IPS DF 19.7 (cell line): Measurements from ENCODE around the gene GPATCH2L.

Experiments used
- DNase-seq: peaks from one replicate; pipeline ENCODE4 v3.0.0-alpha.2; 2013; ENCODE audit warnings: low read depth, low spot score

GPATCH2L gene

DNA sequence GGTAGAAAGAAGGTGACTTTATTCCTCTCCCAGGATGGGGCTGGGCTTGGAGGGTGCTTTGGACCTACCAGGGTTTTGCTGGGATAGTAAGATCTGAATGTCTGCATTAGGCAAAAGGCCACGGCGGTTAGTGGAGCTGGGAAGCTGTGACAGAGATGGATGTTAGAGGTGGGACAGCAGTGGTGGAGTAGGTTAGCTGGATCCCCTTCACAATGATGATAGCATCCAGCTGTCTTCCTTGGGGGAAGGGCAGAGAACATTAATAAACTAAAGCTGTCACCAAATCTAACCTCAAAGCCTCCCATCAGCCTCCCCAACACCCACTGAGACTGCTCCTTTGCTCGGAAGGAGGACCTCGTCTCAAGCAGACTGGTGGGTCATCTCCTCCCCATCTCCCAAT is 104.8 kb downstream of the GPATCH2L start:
- no peak for DNase-seq

- no peak for DNase-seq
Measured at GRCh38 chr14:76257111-76257803, 105.5 kb downstream of the GPATCH2L start.

DNA sequence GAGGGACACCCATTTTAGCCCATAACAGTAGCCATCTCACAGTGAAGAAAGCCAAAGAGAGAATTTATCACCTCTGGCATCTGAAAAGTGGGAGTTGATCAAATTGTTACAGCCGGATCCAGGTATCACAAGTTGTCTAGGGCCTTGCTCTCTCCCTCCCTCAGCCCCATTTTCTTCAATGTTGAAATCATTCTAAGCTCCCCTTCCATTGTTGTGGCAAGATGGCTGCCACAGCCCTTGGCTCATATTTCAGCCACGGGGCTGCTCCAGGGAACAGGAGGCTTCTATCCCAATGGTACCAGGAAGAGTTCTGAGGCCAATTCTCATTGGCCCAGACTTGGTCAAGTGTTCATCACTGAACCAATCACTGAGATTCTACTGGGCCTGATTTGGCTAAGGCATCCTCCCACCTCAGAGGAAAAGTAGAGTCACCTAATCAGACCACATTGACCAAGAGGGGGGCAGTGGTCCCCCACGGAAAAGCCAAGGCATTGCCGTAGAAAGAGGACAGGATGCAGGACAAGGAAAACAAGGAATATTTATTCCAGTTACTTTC is 106.2 kb downstream of the GPATCH2L start:
- DNase-seq = no peak

- DNase-seq = no peak
Measured at GRCh38 chr14:76259029-76259735, 107.5 kb downstream of the GPATCH2L start.

DNA sequence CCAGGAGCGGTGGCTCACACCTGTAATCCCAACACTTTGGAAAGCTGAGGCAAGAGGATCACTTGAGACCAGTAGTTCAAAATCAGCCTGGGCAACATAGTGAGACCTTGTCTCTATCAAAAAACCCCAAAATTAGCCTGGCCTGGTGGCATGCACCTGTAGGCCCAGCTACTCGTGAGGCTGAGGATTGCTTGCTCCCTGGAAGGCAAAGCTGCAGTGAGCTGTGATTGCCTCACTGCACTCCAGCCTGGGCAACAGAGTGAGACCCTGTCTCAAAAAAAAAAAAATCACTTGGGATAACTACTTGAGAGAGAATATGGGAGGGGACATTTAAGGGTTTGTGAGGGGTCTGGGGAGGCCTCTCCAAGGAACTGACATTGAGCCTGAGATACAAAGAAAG is 109.0 kb downstream of the GPATCH2L start:
- no peak for DNase-seq

GRCh38 chr14:76261371-76261811 is 109.7 kb downstream of the GPATCH2L start:
- no peak for DNase-seq

- DNase-seq = no peak
Measured at GRCh38 chr14:76262641-76263040, 110.9 kb downstream of the GPATCH2L start.
